Stomach (tissue), 4 donors: ENCODE data around the gene ATXN10.

Experiments used
- CTCF ChIP-seq, 7 experiments: fragments of 450-650 bp in 4 of 7; fragments of 200-600 bp in 3 of 7; sonication (generic) in 3 of 7; IDR thresholded peaks; one replicate each; pipeline ENCODE4 v1.5.1; 2016 to 2019; ENCODE audit warnings: antibody characterized with exemption in 7 of 7, control low read depth in 2 of 7, mild to moderate bottlenecking in 1 of 7
- EP300 ChIP-seq: sonication (generic); formaldehyde crosslinking; IDR thresholded peaks from one replicate; pipeline ENCODE4 v1.6.1; 2017; ENCODE audit warnings: antibody characterized with exemption
- POLR2A ChIP-seq, 4 donors: fragments of 450-650 bp; IDR thresholded peaks; one replicate each; pipeline ENCODE4 v1.6.1; 2016; ENCODE audit warnings: antibody characterized with exemption in 4 of 4, control low read depth in 2 of 4, mild to moderate bottlenecking in 1 of 4, moderate library complexity in 1 of 4

GRCh38 chr22:45720839-45721378 lies 49.3 kb downstream of the ATXN10 start:
- TF ChIP-seq CTCF (IDR thresholded peaks at IDR 0.05), result no peak
- TF ChIP-seq EP300, result no peak
- no peak for TF ChIP-seq POLR2A (IDR thresholded peaks at IDR 0.05)
